Measurements from ENCODE around the gene SLC35D1.

DNA sequence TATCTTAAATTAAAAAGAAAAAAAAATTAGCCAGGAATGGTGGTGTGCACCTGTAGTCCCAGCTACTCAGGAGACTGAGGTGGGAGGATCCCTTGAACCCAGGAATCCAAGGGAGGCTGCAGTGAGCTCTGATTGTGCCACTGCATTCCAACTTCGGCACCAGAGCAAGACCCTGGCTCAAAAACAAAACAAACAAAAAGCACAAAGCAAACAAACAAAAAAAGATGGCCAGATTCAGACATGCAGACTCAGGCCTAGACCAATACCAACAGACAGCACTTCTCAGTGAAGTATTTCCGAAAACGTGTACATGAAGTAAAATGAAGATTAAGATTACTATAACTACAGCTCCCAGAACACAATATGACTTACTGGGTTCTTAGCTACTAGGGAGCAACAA lies 10.6 kb downstream of the SLC35D1 start:
- no peak for TF ChIP-seq POLR2A (IDR thresholded peaks at IDR 0.05)
- TF ChIP-seq, protein P1, sequence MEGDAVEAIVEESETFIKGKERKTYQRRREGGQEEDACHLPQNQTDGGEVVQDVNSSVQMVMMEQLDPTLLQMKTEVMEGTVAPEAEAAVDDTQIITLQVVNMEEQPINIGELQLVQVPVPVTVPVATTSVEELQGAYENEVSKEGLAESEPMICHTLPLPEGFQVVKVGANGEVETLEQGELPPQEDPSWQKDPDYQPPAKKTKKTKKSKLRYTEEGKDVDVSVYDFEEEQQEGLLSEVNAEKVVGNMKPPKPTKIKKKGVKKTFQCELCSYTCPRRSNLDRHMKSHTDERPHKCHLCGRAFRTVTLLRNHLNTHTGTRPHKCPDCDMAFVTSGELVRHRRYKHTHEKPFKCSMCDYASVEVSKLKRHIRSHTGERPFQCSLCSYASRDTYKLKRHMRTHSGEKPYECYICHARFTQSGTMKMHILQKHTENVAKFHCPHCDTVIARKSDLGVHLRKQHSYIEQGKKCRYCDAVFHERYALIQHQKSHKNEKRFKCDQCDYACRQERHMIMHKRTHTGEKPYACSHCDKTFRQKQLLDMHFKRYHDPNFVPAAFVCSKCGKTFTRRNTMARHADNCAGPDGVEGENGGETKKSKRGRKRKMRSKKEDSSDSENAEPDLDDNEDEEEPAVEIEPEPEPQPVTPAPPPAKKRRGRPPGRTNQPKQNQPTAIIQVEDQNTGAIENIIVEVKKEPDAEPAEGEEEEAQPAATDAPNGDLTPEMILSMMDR (IDR thresholded peaks at IDR 0.05): no peak

All from Peyer's patch (tissue), 4 donors.